Measurements from ENCODE around the gene ZC3H7B. TPM values are rescaled to one million over a fixed set of nuclear protein-coding genes. Genes with fewer than 3 reads are reported as not detected.

Gene ZC3H7B
- total and polyA plus RNA-seq, 2 experiments from 2014 or later = 5.7 to 61.5 TPM

DNA sequence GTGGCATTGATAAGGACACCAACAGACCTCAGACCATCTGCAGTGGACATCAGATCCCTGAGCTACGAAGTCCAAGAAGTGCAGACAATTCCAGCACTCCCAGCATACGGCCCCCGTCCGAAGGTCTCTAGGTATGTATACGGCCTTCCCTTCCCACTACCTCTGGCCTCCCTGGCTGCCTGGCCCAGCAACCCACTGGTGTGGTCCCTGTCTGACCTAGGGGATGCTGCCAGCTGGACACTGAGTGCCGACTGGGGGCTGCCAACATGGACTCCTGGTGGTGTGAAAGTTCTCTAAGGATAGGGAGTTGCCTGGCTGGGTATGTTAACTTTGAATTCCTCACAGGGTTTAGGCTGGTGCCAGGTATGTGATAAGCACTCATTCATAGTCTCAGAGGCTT is 62.9 kb downstream of the ZC3H7B start (continued):
- TF ChIP-seq ZNF462 (CRISPR knock-in tag; IDR thresholded peaks at IDR 0.05) (no peak), NANOG (IDR thresholded peaks at IDR 0.05; ENCODE audit: borderline replicate concordance) (no peak), ZNF331 (CRISPR knock-in tag; IDR thresholded peaks at IDR 0.05; ENCODE audit: low read depth) (no peak)

- 0 out of 3 replicates have a peak overlapping the region, but pooled peaks have one; percentile 12 for H3K4me3 Mint-ChIP-seq
- H3K4me1 Mint-ChIP-seq = peaks cover 43% of the 10 kb centered on the region
- Histone ChIP-seq H3K4me1 (ENCODE audit: insufficient read depth) (peaks cover 25% of the 10 kb centered on the region; the same call in 1 of the 2 replicates), H3F3A (replicated peaks; ENCODE audit: low read depth) (0 out of 2 replicates have a peak, but pooled peaks cover 8% of the 10 kb centered on the region), H3K4me2 (0 out of 2 replicates have a peak overlapping the region, but pooled peaks have one; percentile 49), H3K79me2 (replicated peaks; ENCODE audit: insufficient read depth) (no peaks in the 10 kb centered on the region), H3K36me3 (ENCODE audit: insufficient read depth) (no peaks in the 10 kb centered on the region), H3K27ac (ENCODE audit: low read depth) (no peak overlapping the region), H3K4me3 (no peak overlapping the region), H4K20me1 (replicated peaks; ENCODE audit: insufficient read depth) (no peaks in the 10 kb centered on the region), H2AFZ (no peak overlapping the region), H3K9me2 (ENCODE audit: insufficient read depth) (no peaks in the 10 kb centered on the region), H3K27me3 (ENCODE audit: insufficient read depth) (no peaks in the 10 kb centered on the region)
- H3K27me3 Mint-ChIP-seq (ENCODE audit: insufficient read depth, low read depth, poor library complexity) = no peaks in the 10 kb centered on the region
- H3K36me3 Mint-ChIP-seq (ENCODE audit: low read depth) = no peaks in the 10 kb centered on the region
- no peak for DNase-seq (ENCODE audit: low spot score)
- no peaks in the 10 kb centered on the region; the same call in 2 of the 3 replicates for H3K9me3 Mint-ChIP-seq
- H3K27ac Mint-ChIP-seq = 0 out of 2 replicates have a peak overlapping the region, but pooled peaks have one; percentile 56
- ATAC-seq = no peak
- TF ChIP-seq ZNF114 (CRISPR knock-in tag; IDR thresholded peaks at IDR 0.05) (no peak), CREB1 (CRISPR knock-in tag; IDR thresholded peaks at IDR 0.05; ENCODE audit: low read depth) (no peak), NANOG (IDR thresholded peaks at IDR 0.05; ENCODE audit: borderline replicate concordance) (no peak), CTCF (conservative IDR thresholded peaks at IDR 0.05; ENCODE audit: low read depth in 2 of 2) (no peak), JUNB (IDR thresholded peaks at IDR 0.05; ENCODE audit: unreplicated experiment) (no peak), POLR2AphosphoS5 (IDR thresholded peaks at IDR 0.05; ENCODE audit: low read depth) (no peak), EZH2 (IDR thresholded peaks at IDR 0.05; ENCODE audit: low read depth, unreplicated experiment) (no peak), ZNF331 (CRISPR knock-in tag; IDR thresholded peaks at IDR 0.05; ENCODE audit: low read depth) (no peak)
- TF ChIP-seq, protein P1, sequence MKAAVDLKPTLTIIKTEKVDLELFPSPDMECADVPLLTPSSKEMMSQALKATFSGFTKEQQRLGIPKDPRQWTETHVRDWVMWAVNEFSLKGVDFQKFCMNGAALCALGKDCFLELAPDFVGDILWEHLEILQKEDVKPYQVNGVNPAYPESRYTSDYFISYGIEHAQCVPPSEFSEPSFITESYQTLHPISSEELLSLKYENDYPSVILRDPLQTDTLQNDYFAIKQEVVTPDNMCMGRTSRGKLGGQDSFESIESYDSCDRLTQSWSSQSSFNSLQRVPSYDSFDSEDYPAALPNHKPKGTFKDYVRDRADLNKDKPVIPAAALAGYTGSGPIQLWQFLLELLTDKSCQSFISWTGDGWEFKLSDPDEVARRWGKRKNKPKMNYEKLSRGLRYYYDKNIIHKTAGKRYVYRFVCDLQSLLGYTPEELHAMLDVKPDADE (IDR thresholded peaks at IDR 0.05) = no peak
Observed at GRCh38 chr22:41364955-41365354, 63.6 kb downstream of the ZC3H7B start.
